ENCODE results near the gene ZNF132. TPM values are rescaled to one million over a fixed set of nuclear protein-coding genes. Genes with fewer than 3 reads are reported as not detected.
A peak's percentile ranks its signal among the peaks of the same experiment; 100 is the strongest.

The ZNF132 gene
- total RNA-seq, 1 experiment from 2014 or later: 2.6 TPM

- no peak for TF ChIP-seq CTCF (IDR thresholded peaks at IDR 0.05)
- no peak for TF ChIP-seq ESRRA (CRISPR knock-in tag; IDR thresholded peaks at IDR 0.05; ENCODE audit: borderline replicate concordance)
- TF ChIP-seq SOX15 (CRISPR knock-in tag; IDR thresholded peaks at IDR 0.05): no peak
- no peak for TF ChIP-seq AFF4 (CRISPR knock-in tag; IDR thresholded peaks at IDR 0.05; ENCODE audit: borderline replicate concordance)
- no peak for TF ChIP-seq ZNF232 (CRISPR knock-in tag; IDR thresholded peaks at IDR 0.05)
- TF ChIP-seq ZNF138 (CRISPR knock-in tag; conservative IDR thresholded peaks at IDR 0.05): no peak
- TF ChIP-seq MLX (CRISPR knock-in tag; IDR thresholded peaks at IDR 0.05): no peak
- TF ChIP-seq USF2 (CRISPR knock-in tag; IDR thresholded peaks at IDR 0.05): no peak
- TF ChIP-seq MXD4 (CRISPR knock-in tag; IDR thresholded peaks at IDR 0.05; ENCODE audit: borderline replicate concordance): no peak
- TF ChIP-seq GRHL2 (CRISPR knock-in tag; IDR thresholded peaks at IDR 0.05; ENCODE audit: insufficient replicate concordance, severe bottlenecking): no peak
- TF ChIP-seq RELA (CRISPR knock-in tag; IDR thresholded peaks at IDR 0.05; ENCODE audit: borderline replicate concordance): no peak
- no peak for TF ChIP-seq TCF7 (CRISPR knock-in tag; IDR thresholded peaks at IDR 0.05; ENCODE audit: low read depth)
Observed at GRCh38 chr19:58416604-58417003, 23.3 kb downstream of the ZNF132 start (continued).

GRCh38 chr19:58409010-58409790 lies 30.8 kb downstream of the ZNF132 start:
- Mint-ChIP-seq H3K4me3 (peak overlapping the region; percentile 91), H3K9me3 (no peaks in the 10 kb centered on the region), H3K27ac (no peak overlapping the region), H3K36me3 (peaks cover under 1% of the 10 kb centered on the region), H3K4me1 (peaks cover 18% of the 10 kb centered on the region), H3K27me3 (ENCODE audit: low read depth) (peaks cover 14% of the 10 kb centered on the region)
- ChIA-PET CTCF (interaction anchor here (0.5 to 1.0 kb wide), 6 partner anchors 42 to 461 kb away, joined by 3 to 7 read pairs (median 4); partner anchors contain the start of genes ZBTB45 and ZNF324B), POLR2A (interaction anchor here (0.5 to 1.0 kb wide), 3 partner anchors 12 to 82 kb away, joined by 3 to 7 read pairs (median 4); partner anchors contain the start of genes ZNF324B and ZSCAN22)
- TF ChIP-seq EMX1 (CRISPR knock-in tag; IDR thresholded peaks at IDR 0.05) (0 out of 2 replicates have a peak, but pooled peaks have one; percentile 28), ZNF396 (CRISPR knock-in tag; IDR thresholded peaks at IDR 0.05; ENCODE audit: borderline replicate concordance) (no peak), TCF7 (CRISPR knock-in tag; IDR thresholded peaks at IDR 0.05; ENCODE audit: low read depth) (no peak), CREM (CRISPR knock-in tag; IDR thresholded peaks at IDR 0.05) (no peak), KAT7 (CRISPR knock-in tag; IDR thresholded peaks at IDR 0.05; ENCODE audit: borderline replicate concordance) (0 out of 2 replicates have a peak, but pooled peaks have one; percentile 17)
- DNase-seq (ENCODE audit: low spot score) (peak; percentile 31), ATAC-seq (peak; percentile 10)
